Spinal cord (tissue), 10 donors: Measurements from ENCODE around the gene SMC1A. TPM values are rescaled to one million over a fixed set of nuclear protein-coding genes. Genes with fewer than 3 reads are reported as not detected.

Source experiments
- DNase-seq, 6 donors: peaks; one replicate each; pipeline versions ENCODE4 v3.0.0 to v3.0.0-alpha.2; 2013 to 2015; ENCODE audit warnings: low spot score in 6 of 6, low read depth in 4 of 6
- H3K27ac ChIP-seq: one replicate; pipeline ENCODE4 v1.5.1; 2013; ENCODE audit warnings: low read depth, low read length, control low read depth
- H3K27me3 ChIP-seq: one replicate; pipeline ENCODE4 v1.6.1; 2013; ENCODE audit warnings: low read length; ENCODE audit not compliant: control insufficient read depth, insufficient read depth
- H3K36me3 ChIP-seq: one replicate; pipeline ENCODE4 v1.6.1; 2013; ENCODE audit warnings: low read length; ENCODE audit not compliant: control insufficient read depth, insufficient read depth
- H3K4me1 ChIP-seq: one replicate; pipeline ENCODE4 v1.6.1; 2013; ENCODE audit warnings: low read length; ENCODE audit not compliant: control insufficient read depth, insufficient read depth
- H3K4me3 ChIP-seq: one replicate; pipeline ENCODE4 v1.5.1; 2013; ENCODE audit warnings: low read depth, low read length, control low read depth
- H3K9me3 ChIP-seq: one replicate; pipeline ENCODE4 v1.6.1; 2013; ENCODE audit warnings: low read length; ENCODE audit not compliant: control insufficient read depth, insufficient read depth
- WGBS: methylation state at CpG from one replicate; pipeline ENCODE4 v1.1.5; 2013; ENCODE audit warnings: missing lambda C conversion rate; ENCODE audit not compliant: insufficient coverage; 5-methylcytosine and 5-hydroxymethylcytosine counted together
- polyA plus RNA-seq, 2 donors: library from polyadenylated mRNA; unstranded; fragments of 120-200 nt; gene quantifications; one replicate each; pipeline ENCODE4 v1.2.1, GENCODE V29; 2013; ENCODE audit not compliant: insufficient read length in 2 of 2
- total RNA-seq, 2 donors: library from RNA; depleted of rRNA in 1 of 2; stranded (reverse); fragments of 120-200 nt in 1 of 2; fragments of >200 nt in 1 of 2; gene quantifications; one replicate each; pipeline versions ENCODE4 v1.2.3 to v1.2.4, GENCODE V29; 2013 to 2014
- donor health status: healthy.

Gene SMC1A
- total and polyA plus RNA-seq, 4 donors: 22.9 to 63.6 (median 34.6) TPM

DNA sequence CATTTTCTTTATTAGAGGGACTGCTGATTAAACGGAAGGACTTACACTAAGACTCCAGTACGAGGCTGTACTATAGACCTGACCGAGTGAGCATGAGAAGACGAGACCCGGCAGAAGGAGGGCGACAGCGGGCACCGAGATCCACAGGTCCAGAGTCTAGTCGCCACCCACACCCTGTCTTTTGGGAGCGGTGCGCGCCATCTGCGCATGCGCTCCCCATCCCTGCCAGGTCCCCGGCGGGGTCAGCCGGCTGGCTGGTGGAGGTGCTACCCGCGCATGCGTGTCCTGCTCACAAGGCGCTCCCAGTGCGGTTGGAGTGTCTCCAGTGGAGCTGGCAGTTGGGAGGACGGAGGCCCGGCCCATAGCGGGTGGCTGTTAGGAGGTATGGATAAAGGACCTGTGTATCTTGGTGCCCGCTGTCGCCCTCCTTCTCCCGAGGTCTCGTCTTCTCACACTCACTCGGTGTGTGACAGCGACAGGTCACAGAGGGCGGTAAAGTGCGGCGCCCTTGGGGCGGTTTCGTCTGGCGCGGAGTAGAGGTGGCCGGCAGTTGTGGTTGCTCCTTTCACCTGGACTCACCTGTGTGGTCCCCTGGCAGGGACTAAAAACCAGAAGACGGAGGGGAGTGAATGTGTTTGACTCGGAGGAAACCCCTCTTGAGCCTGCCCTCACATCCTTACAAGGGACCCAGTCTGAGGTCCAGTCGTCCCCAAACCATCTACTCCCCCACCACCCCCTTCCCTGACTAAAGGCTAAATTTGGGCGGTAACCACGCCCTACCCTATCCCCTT, 19.3 kb upstream of the SMC1A start:
- peaks cover 59% of the 10 kb centered on the region for H3K27me3 ChIP-seq
- H3K4me1 ChIP-seq: peaks cover 18% of the 10 kb centered on the region
- H3K9me3 ChIP-seq: no peaks in the 10 kb centered on the region
- 14% methylated on average over 40 of the region's 44 CpGs for WGBS
- no peaks in the 10 kb centered on the region for H3K36me3 ChIP-seq
- H3K4me3 ChIP-seq: peak overlapping the region; percentile 33
- peak in 4 of 6 donors; percentile 51 to 93 (median 68) for DNase-seq
- no peak overlapping the region for H3K27ac ChIP-seq

DNA sequence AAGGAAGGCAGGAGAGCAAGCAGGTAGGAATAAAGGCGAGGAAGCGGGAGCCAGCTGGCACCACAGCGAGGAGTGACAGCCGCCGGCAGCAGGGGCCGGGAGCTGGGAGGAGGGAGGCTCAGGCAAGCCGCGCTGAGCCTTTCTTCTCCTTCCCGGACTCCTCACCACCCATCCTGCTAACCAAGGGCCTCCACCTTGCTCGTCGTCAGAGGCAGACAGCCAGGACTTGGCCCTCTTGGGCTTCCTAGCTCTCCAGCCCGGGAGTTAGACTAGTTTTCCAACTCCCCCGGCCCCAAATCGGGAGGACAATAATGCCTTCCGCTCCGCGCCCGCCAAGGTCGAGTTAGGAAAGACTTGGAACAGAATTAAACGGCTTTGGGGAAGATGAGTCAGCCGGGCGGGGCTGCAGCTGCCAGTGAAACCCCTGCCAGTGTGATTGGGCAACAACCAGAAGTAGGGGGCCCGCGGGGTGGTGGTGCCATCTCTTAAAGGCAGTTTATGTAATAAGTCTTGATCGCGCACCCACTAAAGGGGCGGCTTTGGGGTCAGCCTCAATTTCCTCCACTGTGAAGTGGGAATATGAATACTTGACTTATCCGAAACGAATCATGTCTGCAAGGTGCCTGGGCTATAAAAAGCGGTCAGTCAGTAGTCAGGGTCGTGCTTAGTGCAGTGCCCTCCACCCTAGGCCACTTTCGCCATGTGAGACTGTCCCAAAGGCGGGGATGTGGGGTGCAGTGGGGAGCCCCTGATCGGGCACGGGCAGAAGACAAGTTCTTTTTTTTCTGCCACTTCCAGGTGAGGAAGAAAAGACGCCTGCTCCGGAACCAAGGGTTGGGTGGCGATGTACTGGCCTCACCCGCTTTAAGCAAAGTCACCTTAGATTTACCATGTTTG, 18.4 kb upstream of the SMC1A start:
- Histone ChIP-seq H3K4me3 (peak overlapping the region; percentile 33), H3K27me3 (peaks cover 51% of the 10 kb centered on the region), H3K9me3 (no peaks in the 10 kb centered on the region), H3K27ac (no peak overlapping the region), H3K36me3 (no peaks in the 10 kb centered on the region), H3K4me1 (peaks cover 18% of the 10 kb centered on the region)
- peak in 2 of 6 donors; percentile 13 to 50 for DNase-seq
- WGBS: 28% methylated on average over 36 of the region's 39 CpGs

DNA sequence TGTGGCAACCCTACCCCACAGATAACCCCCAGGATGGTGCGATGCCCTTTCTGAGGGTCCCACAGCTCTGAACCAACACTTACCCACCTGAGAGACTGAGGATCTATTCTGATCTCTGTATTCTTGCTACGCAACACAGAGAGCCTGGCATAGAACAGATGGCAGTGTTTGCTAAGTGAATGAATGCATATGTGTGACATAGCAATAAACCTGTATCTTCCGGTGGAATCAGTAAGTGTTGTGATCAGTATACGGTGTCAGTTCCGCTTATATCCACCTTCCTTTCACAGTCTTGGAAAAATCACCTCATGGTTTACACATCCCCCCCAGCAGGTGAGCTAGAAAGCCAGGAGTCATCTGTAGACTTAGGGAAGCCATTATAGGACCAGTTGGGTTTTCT, 17.6 kb upstream of the SMC1A start:
- no peak overlapping the region for H3K27ac ChIP-seq
- peaks cover 57% of the 10 kb centered on the region for H3K27me3 ChIP-seq
- H3K4me1 ChIP-seq: peaks cover 18% of the 10 kb centered on the region
- H3K4me3 ChIP-seq: no peak overlapping the region
- peak in 2 of 6 donors; percentile 35 to 49 for DNase-seq
- no peaks in the 10 kb centered on the region for H3K36me3 ChIP-seq
- no CpG with 5 or more reads among the region's 5 CpGs for WGBS
- no peaks in the 10 kb centered on the region for H3K9me3 ChIP-seq

GRCh38 chrX:53438832-53439230, 16.4 kb upstream of the SMC1A start:
- Histone ChIP-seq H3K4me3 (no peak overlapping the region), H3K27ac (no peak overlapping the region), H3K4me1 (peaks cover 18% of the 10 kb centered on the region), H3K27me3 (peaks cover 65% of the 10 kb centered on the region), H3K9me3 (no peaks in the 10 kb centered on the region), H3K36me3 (no peaks in the 10 kb centered on the region)
- no peak for DNase-seq
- 86% methylated on average over 1 of the region's 1 CpG for WGBS

- H3K36me3 ChIP-seq: no peaks in the 10 kb centered on the region
- peaks cover 23% of the 10 kb centered on the region for H3K4me1 ChIP-seq
- no peaks in the 10 kb centered on the region for H3K9me3 ChIP-seq
- no peak overlapping the region for H3K4me3 ChIP-seq
- peaks cover 61% of the 10 kb centered on the region for H3K27me3 ChIP-seq
- no peak for DNase-seq
- H3K27ac ChIP-seq: no peak overlapping the region
- WGBS: 54% methylated on average over 5 of the region's 5 CpGs
Observed at GRCh38 chrX:53438174-53438831, 15.8 kb upstream of the SMC1A start.

DNA sequence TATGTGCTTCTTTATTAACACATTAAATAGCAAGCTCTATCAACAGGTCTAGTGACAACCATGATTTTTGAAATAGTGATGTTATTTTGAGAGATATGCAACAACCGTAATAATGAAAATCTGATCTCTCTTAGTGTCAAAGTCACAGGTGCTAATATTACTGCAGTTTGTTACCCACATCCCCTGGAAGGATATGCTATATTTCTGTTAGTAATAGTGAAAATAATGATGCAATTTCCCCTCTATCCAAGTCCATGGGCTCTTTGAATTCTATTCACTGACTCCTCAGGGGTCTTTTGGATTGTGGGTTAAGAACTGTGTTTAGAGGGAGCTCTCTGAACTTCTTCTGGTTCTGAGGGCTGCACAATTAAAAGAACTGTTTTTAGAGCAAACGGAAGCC, 14.8 kb upstream of the SMC1A start:
- peaks cover 5% of the 10 kb centered on the region for H3K36me3 ChIP-seq
- H3K4me3 ChIP-seq: no peak overlapping the region
- 67% methylated on average over 1 of the region's 2 CpGs for WGBS
- H3K9me3 ChIP-seq: no peaks in the 10 kb centered on the region
- DNase-seq: no peak
- no peak overlapping the region for H3K27ac ChIP-seq
- H3K27me3 ChIP-seq: peaks cover 59% of the 10 kb centered on the region
- H3K4me1 ChIP-seq: peaks cover 21% of the 10 kb centered on the region

- DNase-seq: peak in 4 of 6 donors; percentile 31 to 83 (median 58)
- peaks cover 12% of the 10 kb centered on the region for H3K4me1 ChIP-seq
- WGBS: 0% methylated on average over 2 of the region's 4 CpGs
- H3K36me3 ChIP-seq: peaks cover 14% of the 10 kb centered on the region
- H3K27me3 ChIP-seq: peaks cover 51% of the 10 kb centered on the region
- H3K27ac ChIP-seq: no peak overlapping the region
- H3K9me3 ChIP-seq: no peaks in the 10 kb centered on the region
- no peak overlapping the region for H3K4me3 ChIP-seq
Observed at GRCh38 chrX:53435997-53436396, 13.5 kb upstream of the SMC1A start.

- Histone ChIP-seq H3K4me1 (peaks cover 5% of the 10 kb centered on the region), H3K27ac (peak within 1 kb of the TSS; percentile 67), H3K27me3 (peaks cover 44% of the 10 kb centered on the region), H3K4me3 (peak within 1 kb of the TSS; percentile 61), H3K36me3 (peaks cover 25% of the 10 kb centered on the region), H3K9me3 (no peaks in the 10 kb centered on the region)
- WGBS: 24% methylated on average over 51 of the region's 61 CpGs
- peak in 5 of 6 donors; percentile 47 to 94 (median 71) for DNase-seq
Observed at GRCh38 chrX:53433651-53434639, 11.5 kb upstream of the SMC1A start, which contains the start of gene HSD17B10. Gene HSD17B10 (minus strand): TSS chrX:53434370. CDS start chrX:53434345, 25 bp downstream.
